Esophagus muscularis mucosa (tissue), 4 donors: ENCODE measurements around the gene RMI2. TPM values are rescaled to one million over a fixed set of nuclear protein-coding genes. Genes with fewer than 3 reads are reported as not detected.
A peak's percentile ranks its signal among the peaks of the same experiment; 100 is the strongest.

Experiments used
- DNase-seq: peaks from one replicate; pipeline ENCODE4 v3.0.0-alpha.2; 2017; ENCODE audit errors: extremely low spot score
- H3K27ac ChIP-seq, 4 donors: fragments of 200-600 bp; sonication (generic); replicated peaks in 1 of 4; 1 replicate in 3 of 4; 2 replicates in 1 of 4; pipeline ENCODE4 v1.5.1; 2016 to 2019; ENCODE audit warnings: mild to moderate bottlenecking in 1 of 4
- H3K27me3 ChIP-seq, 4 donors: fragments of 200-600 bp; sonication (generic); one replicate each; pipeline versions ENCODE4 v1.5.1 to v1.6.0; 2016 to 2019
- H3K36me3 ChIP-seq, 4 donors: fragments of 200-600 bp; sonication (generic); one replicate each; pipeline ENCODE4 v1.5.1; 2016 to 2019
- H3K4me1 ChIP-seq, 4 donors: fragments of 200-600 bp; sonication (generic); one replicate each; pipeline ENCODE4 v1.5.1; 2016 to 2019
- H3K4me3 ChIP-seq, 4 donors: fragments of 200-600 bp; sonication (generic); 1 replicate in 2 of 4; 2 replicates in 2 of 4; pipeline ENCODE4 v1.5.1; 2016 to 2019; ENCODE audit warnings: mild to moderate bottlenecking in 4 of 4, moderate library complexity in 1 of 4
- H3K9me3 ChIP-seq, 4 donors: fragments of 200-600 bp; sonication (generic); 1 replicate in 3 of 4; 2 replicates in 1 of 4; pipeline ENCODE4 v1.5.1; 2016 to 2019
- EP300 ChIP-seq: sonication (generic); formaldehyde crosslinking; IDR thresholded peaks from one replicate; pipeline ENCODE4 v1.6.1; 2017; ENCODE audit warnings: antibody characterized with exemption
- POLR2A ChIP-seq: fragments of 450-650 bp; IDR thresholded peaks from one replicate; pipeline ENCODE4 v1.6.1; 2017; ENCODE audit warnings: antibody characterized with exemption, moderate library complexity, mild to moderate bottlenecking, low read depth
- POLR2AphosphoS5 ChIP-seq, 2 donors: sonication (generic); formaldehyde crosslinking; IDR thresholded peaks; one replicate each; pipeline ENCODE4 v1.6.1; 2017; ENCODE audit warnings: antibody characterized with exemption in 2 of 2
- WGBS: methylation state at CpG from one replicate; pipeline ENCODE4 v1.1.5; 2018; 5-methylcytosine and 5-hydroxymethylcytosine counted together
- intact Hi-C: fragments of 100-400 bp; cut with DNase I; formaldehyde crosslinking; loops from one replicate; pipeline ENCODE4 v1.15.1; 2023
- total RNA-seq, 4 donors: library from RNA; depleted of rRNA; stranded (reverse); fragments of >200 nt; gene quantifications; one replicate each; pipeline versions ENCODE4 v1.1.0 to v1.2.1, GENCODE V29; 2016
- TF ChIP-seq, protein P1 (sequence below), 3 experiments: fragments of 200-600 bp in 2 of 3; fragments of 450-650 bp in 1 of 3; sonication (generic) in 2 of 3; IDR thresholded peaks; one replicate each; pipeline ENCODE4 v1.5.1; 2017 to 2019; ENCODE audit warnings: antibody characterized with exemption in 3 of 3, mild to moderate bottlenecking in 2 of 3, moderate library complexity in 1 of 3

Gene RMI2
- total RNA-seq, 4 donors from 2014 or later, result 0.29 to 1.7 (median 0.33) TPM; not detected in 1

DNA sequence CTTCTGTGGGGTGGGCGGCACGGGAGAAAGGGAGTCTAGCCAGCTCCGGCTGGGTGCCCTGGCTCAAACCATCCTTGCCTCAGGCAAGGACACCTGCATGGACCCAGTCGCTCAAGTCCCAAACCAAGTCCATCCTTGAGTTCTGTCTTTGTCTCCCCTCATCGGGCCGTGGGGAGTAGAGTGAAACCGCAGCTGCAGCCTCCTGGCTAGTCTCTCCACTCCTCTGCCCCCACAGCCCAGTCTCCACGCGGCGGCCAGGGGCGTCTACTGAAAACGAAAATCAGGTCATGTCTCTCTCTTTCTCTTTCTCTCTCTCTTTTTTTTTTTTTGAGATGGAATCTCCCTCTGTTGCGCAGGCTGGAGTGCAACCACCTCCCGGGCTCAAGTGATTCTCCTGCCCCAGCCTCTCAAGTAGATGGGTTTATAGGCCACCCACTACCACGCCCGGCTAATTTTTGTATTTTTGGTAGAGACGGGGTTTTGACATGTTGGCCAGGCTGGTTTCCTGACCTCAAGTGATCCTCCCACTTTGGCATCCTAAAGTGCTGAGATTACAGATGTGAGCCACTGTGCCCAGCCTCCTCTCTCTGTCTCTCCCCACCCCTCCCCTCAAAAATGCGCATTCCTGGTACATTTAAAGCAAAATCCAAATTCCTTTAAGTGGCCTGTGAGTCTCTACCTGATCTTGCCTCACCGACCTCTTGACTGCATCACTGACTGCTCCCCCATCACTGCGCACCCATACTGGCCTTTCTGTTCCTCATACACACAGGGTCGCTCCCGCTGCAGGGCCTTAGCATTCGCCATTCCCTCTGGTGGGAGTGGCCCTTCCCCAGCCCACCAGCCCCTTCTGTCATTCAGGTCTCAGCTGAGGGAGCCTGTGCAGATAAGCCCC lies 17.7 kb upstream of the RMI2 start:
- Histone ChIP-seq H3K4me1 (peaks cover 14 to 22% (median 20%) of the 10 kb centered on the region in 4 donors), H3K27ac (peak overlapping the region in 3 of 4 donors; percentile 2 to 49 (median 43)), H3K4me3 (no peak overlapping the region), H3K9me3 (no peaks in the 10 kb centered on the region), H3K36me3 (no peaks in the 10 kb centered on the region), H3K27me3 (no peaks in the 10 kb centered on the region)
- TF ChIP-seq POLR2AphosphoS5 (IDR thresholded peaks at IDR 0.05) (no peak), EP300 (no peak), POLR2A (no peak)
- TF ChIP-seq, protein P1, sequence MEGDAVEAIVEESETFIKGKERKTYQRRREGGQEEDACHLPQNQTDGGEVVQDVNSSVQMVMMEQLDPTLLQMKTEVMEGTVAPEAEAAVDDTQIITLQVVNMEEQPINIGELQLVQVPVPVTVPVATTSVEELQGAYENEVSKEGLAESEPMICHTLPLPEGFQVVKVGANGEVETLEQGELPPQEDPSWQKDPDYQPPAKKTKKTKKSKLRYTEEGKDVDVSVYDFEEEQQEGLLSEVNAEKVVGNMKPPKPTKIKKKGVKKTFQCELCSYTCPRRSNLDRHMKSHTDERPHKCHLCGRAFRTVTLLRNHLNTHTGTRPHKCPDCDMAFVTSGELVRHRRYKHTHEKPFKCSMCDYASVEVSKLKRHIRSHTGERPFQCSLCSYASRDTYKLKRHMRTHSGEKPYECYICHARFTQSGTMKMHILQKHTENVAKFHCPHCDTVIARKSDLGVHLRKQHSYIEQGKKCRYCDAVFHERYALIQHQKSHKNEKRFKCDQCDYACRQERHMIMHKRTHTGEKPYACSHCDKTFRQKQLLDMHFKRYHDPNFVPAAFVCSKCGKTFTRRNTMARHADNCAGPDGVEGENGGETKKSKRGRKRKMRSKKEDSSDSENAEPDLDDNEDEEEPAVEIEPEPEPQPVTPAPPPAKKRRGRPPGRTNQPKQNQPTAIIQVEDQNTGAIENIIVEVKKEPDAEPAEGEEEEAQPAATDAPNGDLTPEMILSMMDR (IDR thresholded peaks at IDR 0.05), result no peak
- WGBS, result 92% methylated on average over 23 of the region's 23 CpGs
- intact Hi-C loops, result no loop called here
- DNase-seq, result no peak

- intact Hi-C loops, result no loop called here
- no peaks in the 10 kb centered on the region for H3K27me3 ChIP-seq
- peak; percentile 95 for DNase-seq
- TF ChIP-seq POLR2A (no peak), POLR2AphosphoS5 (IDR thresholded peaks at IDR 0.05) (peak; percentile 54 to 81), EP300 (no peak)
- TF ChIP-seq, protein P1 (IDR thresholded peaks at IDR 0.05), result no peak
- H3K4me1 ChIP-seq, result peaks cover 14 to 22% (median 20%) of the 10 kb centered on the region in 4 donors
- WGBS, result 33% methylated on average over 9 of the region's 12 CpGs
- no peaks in the 10 kb centered on the region for H3K36me3 ChIP-seq
- H3K9me3 ChIP-seq, result no peaks in the 10 kb centered on the region
- peak overlapping the region in 3 of 4 donors; percentile 43 to 55 (median 49) for H3K27ac ChIP-seq
- no peak overlapping the region for H3K4me3 ChIP-seq
These were observed 16.8 kb upstream of the RMI2 start for GRCh38 chr16:11328172-11329070.

- Histone ChIP-seq H3K4me1 (peaks cover 14 to 22% (median 20%) of the 10 kb centered on the region in 4 donors), H3K27me3 (peaks cover 0 to 3% (median 0%) of the 10 kb centered on the region in 4 donors), H3K4me3 (no peak overlapping the region), H3K9me3 (no peaks in the 10 kb centered on the region), H3K27ac (peak overlapping the region in 2 of 4 donors; percentile 32 to 55), H3K36me3 (no peaks in the 10 kb centered on the region)
- TF ChIP-seq EP300 (no peak), POLR2AphosphoS5 (IDR thresholded peaks at IDR 0.05) (no peak), POLR2A (no peak)
- TF ChIP-seq, protein P1 (IDR thresholded peaks at IDR 0.05), result no peak
- DNase-seq, result no peak
- 24% methylated on average over 6 of the region's 6 CpGs for WGBS
- intact Hi-C loops, result no loop called here
These were observed 16.2 kb upstream of the RMI2 start for GRCh38 chr16:11329071-11329491.

DNA sequence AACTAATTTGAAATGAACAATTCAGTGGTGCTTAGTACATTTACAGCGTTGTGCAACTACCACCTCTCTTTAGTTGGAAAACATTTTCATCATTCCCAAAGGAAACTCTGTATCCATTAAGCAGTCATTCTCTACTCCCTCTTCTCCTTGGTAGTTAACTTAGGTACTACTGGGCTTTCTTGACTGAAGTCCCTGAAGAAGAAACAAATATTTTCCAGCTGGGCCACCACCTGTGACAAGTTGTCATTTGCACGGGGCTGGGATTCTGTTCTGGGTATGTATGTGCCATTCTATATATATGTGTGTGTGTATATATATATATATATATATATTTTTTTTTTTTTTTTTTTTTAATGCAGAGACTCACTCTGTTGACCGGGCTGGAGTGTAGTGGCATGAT lies 15.4 kb upstream of the RMI2 start:
- WGBS, result 70% methylated on average over 3 of the region's 3 CpGs
- DNase-seq, result no peak
- Histone ChIP-seq H3K27me3 (peaks cover 0 to 3% (median 0%) of the 10 kb centered on the region in 4 donors), H3K9me3 (no peaks in the 10 kb centered on the region), H3K27ac (peak overlapping the region in 1 of 4 donors; percentile 32), H3K36me3 (no peaks in the 10 kb centered on the region), H3K4me3 (no peak overlapping the region), H3K4me1 (peaks cover 14 to 22% (median 20%) of the 10 kb centered on the region in 4 donors)
- intact Hi-C loops, result no loop called here
- no peak for TF ChIP-seq POLR2A
- TF ChIP-seq, protein P1 (IDR thresholded peaks at IDR 0.05), result no peak
- TF ChIP-seq POLR2AphosphoS5 (IDR thresholded peaks at IDR 0.05), result no peak
- TF ChIP-seq EP300, result no peak
